Measurements from ENCODE around the gene PDE4D.
"Not testable (repeated sequence)": the region's sequence is repeated elsewhere in the genome, so short reads cannot be mapped to it uniquely, and the experiment has no call there.

The PDE4D gene

GRCh38 chr5:59673438-59674058 is 220.0 kb downstream of the PDE4D start:
- DNase-seq (ENCODE audit: extremely low read depth, insufficient read length) = peak; percentile 9
- peak; percentile 67 for TF ChIP-seq CTCF (IDR thresholded peaks at IDR 0.05; ENCODE audit: insufficient read depth, low read length, poor library complexity, severe bottlenecking)
- Histone ChIP-seq H3K27me3 (replicated peaks; ENCODE audit: control insufficient read depth, insufficient read depth, low read length) (no peaks in the 10 kb centered on the region), H3K36me3 (ENCODE audit: control insufficient read depth, insufficient read depth, low read length) (no peaks in the 10 kb centered on the region), H3K4me3 (replicated peaks; ENCODE audit: low read depth, low read length) (no peak overlapping the region)

GRCh38 chr5:59666440-59667068 is 227.0 kb downstream of the PDE4D start:
- H3K4me3 ChIP-seq (replicated peaks; ENCODE audit: low read depth, low read length) = no peak overlapping the region
- no peak for DNase-seq (ENCODE audit: extremely low read depth, insufficient read length)
- TF ChIP-seq CTCF (IDR thresholded peaks at IDR 0.05; ENCODE audit: insufficient read depth, low read length, poor library complexity, severe bottlenecking) = no peak
- H3K27me3 ChIP-seq (replicated peaks; ENCODE audit: control insufficient read depth, insufficient read depth, low read length) = no peaks in the 10 kb centered on the region
- no peaks in the 10 kb centered on the region for H3K36me3 ChIP-seq (ENCODE audit: control insufficient read depth, insufficient read depth, low read length)

GRCh38 chr5:59665832-59666203 is 227.7 kb downstream of the PDE4D start:
- DNase-seq (ENCODE audit: extremely low read depth, insufficient read length); H3K36me3 ChIP-seq (ENCODE audit: control insufficient read depth, insufficient read depth, low read length); H3K27me3 ChIP-seq (replicated peaks; ENCODE audit: control insufficient read depth, insufficient read depth, low read length); H3K4me3 ChIP-seq (replicated peaks; ENCODE audit: low read depth, low read length): not testable (repeated sequence)

GRCh38 chr5:59665086-59665831 is 228.3 kb downstream of the PDE4D start:
- Histone ChIP-seq H3K27me3 (replicated peaks; ENCODE audit: control insufficient read depth, insufficient read depth, low read length) (no peaks in the 10 kb centered on the region), H3K36me3 (ENCODE audit: control insufficient read depth, insufficient read depth, low read length) (no peaks in the 10 kb centered on the region), H3K4me3 (replicated peaks; ENCODE audit: low read depth, low read length) (no peak overlapping the region)
- TF ChIP-seq CTCF (IDR thresholded peaks at IDR 0.05; ENCODE audit: insufficient read depth, low read length, poor library complexity, severe bottlenecking) = no peak
- no peak for DNase-seq (ENCODE audit: extremely low read depth, insufficient read length)

- Histone ChIP-seq H3K27me3 (replicated peaks; ENCODE audit: control insufficient read depth, insufficient read depth, low read length) (no peaks in the 10 kb centered on the region), H3K36me3 (ENCODE audit: control insufficient read depth, insufficient read depth, low read length) (no peaks in the 10 kb centered on the region), H3K4me3 (replicated peaks; ENCODE audit: low read depth, low read length) (no peak overlapping the region)
- DNase-seq (ENCODE audit: extremely low read depth, insufficient read length) = peak; percentile 24
- TF ChIP-seq CTCF (IDR thresholded peaks at IDR 0.05; ENCODE audit: insufficient read depth, low read length, poor library complexity, severe bottlenecking) = no peak
Observed at GRCh38 chr5:59661954-59662615, 231.4 kb downstream of the PDE4D start.

GRCh38 chr5:59661311-59661710 is 232.2 kb downstream of the PDE4D start:
- no peaks in the 10 kb centered on the region for H3K36me3 ChIP-seq (ENCODE audit: control insufficient read depth, insufficient read depth, low read length)
- no peak for DNase-seq (ENCODE audit: extremely low read depth, insufficient read length)
- no peaks in the 10 kb centered on the region for H3K27me3 ChIP-seq (replicated peaks; ENCODE audit: control insufficient read depth, insufficient read depth, low read length)
- no peak overlapping the region for H3K4me3 ChIP-seq (replicated peaks; ENCODE audit: low read depth, low read length)
- no peak for TF ChIP-seq CTCF (IDR thresholded peaks at IDR 0.05; ENCODE audit: insufficient read depth, low read length, poor library complexity, severe bottlenecking)
